Activated CD8-positive, alpha-beta T cell treated with anti-CD3 and anti-CD28 coated beads for 36 hours (primary cell): ENCODE results near the gene RTN4. TPM values are rescaled to one million over a fixed set of nuclear protein-coding genes. Genes with fewer than 3 reads are reported as not detected.

ENCODE experiments used
- ATAC-seq: fragments of 200-7000 bp; cut with Tn5 transposase; one replicate; pipeline ENCODE4 v1.10.0; 2021; ENCODE audit warnings: mild to moderate bottlenecking, moderate library complexity
- CTCF ChIA-PET: fragments of 350-600 bp; sonication (Branson Sonifier 250); formaldehyde crosslinking; loops from one replicate; lab custom pipeline; 2021; ENCODE audit warnings: antibody characterized with exemption; lab: Charles Lee
- POLR2A ChIA-PET: fragments of 350-600 bp; sonication (Branson Sonifier 250); formaldehyde crosslinking; loops from one replicate; lab custom pipeline; 2021; ENCODE audit warnings: antibody characterized with exemption; lab: Charles Lee
- DNase-seq: peaks from one replicate; pipeline ENCODE4 v3.0.0-alpha.2; 2020
- H3K27ac Mint-ChIP-seq: one replicate; pipeline ENCODE4 v1.8.0; 2021; ENCODE audit warnings: mild to moderate bottlenecking, mixed read lengths
- H3K27me3 Mint-ChIP-seq: one replicate; pipeline ENCODE4 v1.8.0; 2021; ENCODE audit warnings: mixed read lengths
- H3K36me3 Mint-ChIP-seq: one replicate; pipeline ENCODE4 v1.8.0; 2021; ENCODE audit warnings: low read depth, mixed read lengths
- H3K4me1 Mint-ChIP-seq: one replicate; pipeline ENCODE4 v1.8.0; 2021; ENCODE audit warnings: low read depth, mixed read lengths
- H3K4me3 Mint-ChIP-seq: one replicate; pipeline ENCODE4 v1.8.0; 2021; ENCODE audit warnings: mild to moderate bottlenecking, moderate library complexity, mixed read lengths
- H3K9me3 Mint-ChIP-seq: one replicate; pipeline ENCODE4 v1.8.0; 2021; ENCODE audit warnings: mixed read lengths
- CTCF ChIP-seq: fragments of 200-600 bp; IDR thresholded peaks from one replicate; pipeline ENCODE4 v1.8.0; 2022; ENCODE audit warnings: antibody characterized with exemption, mild to moderate bottlenecking
- intact Hi-C: fragments of 100-400 bp; cut with micrococcal nuclease; formaldehyde crosslinking; loops from one replicate; pipeline ENCODE4 v1.10.0; 2022
- total RNA-seq, 2 experiments: library from RNA; stranded (reverse); gene quantifications; one replicate each; pipeline ENCODE4 v1.2.3, GENCODE V29; 2021

RTN4 gene
- total RNA-seq, 2 experiments from 2014 or later, result 81.5 to 85.0 TPM

GRCh38 chr2:55003706-55004639, 46.3 kb downstream of the RTN4 start:
- ATAC-seq (no peak), DNase-seq (no peak)
- H3K4me1 Mint-ChIP-seq, result peaks cover 67% of the 10 kb centered on the region
- H3K27me3 Mint-ChIP-seq, result no peaks in the 10 kb centered on the region
- POLR2A ChIA-PET, result no interaction called here
- no peak overlapping the region for H3K27ac Mint-ChIP-seq
- intact Hi-C loops, result no loop called here
- H3K36me3 Mint-ChIP-seq, result no peaks in the 10 kb centered on the region
- CTCF ChIA-PET, result interaction anchor here (0.7 to 1.6 kb wide), 2 partner anchors 11 to 164 kb away, joined by 3 to 8 read pairs; no protein-coding TSS in a partner anchor
- no peak overlapping the region for H3K4me3 Mint-ChIP-seq
- no peak for TF ChIP-seq CTCF
- H3K9me3 Mint-ChIP-seq, result no peaks in the 10 kb centered on the region

GRCh38 chr2:55001716-55002115, 48.5 kb downstream of the RTN4 start:
- no peak for TF ChIP-seq CTCF
- H3K27me3 Mint-ChIP-seq, result no peaks in the 10 kb centered on the region
- H3K27ac Mint-ChIP-seq, result no peak overlapping the region
- H3K4me3 Mint-ChIP-seq, result no peak overlapping the region
- DNase-seq (no peak), ATAC-seq (no peak)
- H3K36me3 Mint-ChIP-seq, result no peaks in the 10 kb centered on the region
- ChIA-PET CTCF (no interaction called here), POLR2A (interaction anchor here (1.2 kb wide), 1 partner anchor 15 kb away, joined by 3 read pairs; no protein-coding TSS in a partner anchor)
- intact Hi-C loops, result no loop called here
- H3K4me1 Mint-ChIP-seq, result peaks cover 70% of the 10 kb centered on the region
- no peaks in the 10 kb centered on the region for H3K9me3 Mint-ChIP-seq

GRCh38 chr2:55000341-55000740, 49.9 kb downstream of the RTN4 start:
- DNase-seq, result no peak
- CTCF ChIA-PET, result interaction anchor here (1.6 kb wide), 1 partner anchor 48 kb away, joined by 5 read pairs; no protein-coding TSS in a partner anchor
- no peak overlapping the region for H3K4me3 Mint-ChIP-seq
- POLR2A ChIA-PET, result no interaction called here
- peaks cover 4% of the 10 kb centered on the region for H3K36me3 Mint-ChIP-seq
- intact Hi-C loops, result no loop called here
- no peak overlapping the region for H3K27ac Mint-ChIP-seq
- no peak for TF ChIP-seq CTCF
- no peak for ATAC-seq
- peaks cover 69% of the 10 kb centered on the region for H3K4me1 Mint-ChIP-seq
- no peaks in the 10 kb centered on the region for H3K9me3 Mint-ChIP-seq
- no peaks in the 10 kb centered on the region for H3K27me3 Mint-ChIP-seq

- ChIA-PET POLR2A (no interaction called here), CTCF (interaction anchor here (1.6 kb wide), 1 partner anchor 49 kb away, joined by 5 read pairs; no protein-coding TSS in a partner anchor)
- peaks cover 4% of the 10 kb centered on the region for H3K36me3 Mint-ChIP-seq
- H3K4me3 Mint-ChIP-seq, result no peak overlapping the region
- no peak overlapping the region for H3K27ac Mint-ChIP-seq
- peak; percentile 12 for DNase-seq
- intact Hi-C loops, result no loop called here
- peak; percentile 47 for ATAC-seq
- TF ChIP-seq CTCF, result no peak
- no peaks in the 10 kb centered on the region for H3K9me3 Mint-ChIP-seq
- H3K27me3 Mint-ChIP-seq, result no peaks in the 10 kb centered on the region
- peaks cover 68% of the 10 kb centered on the region for H3K4me1 Mint-ChIP-seq
Measured at GRCh38 chr2:54999182-54999581, 51.1 kb downstream of the RTN4 start.

GRCh38 chr2:54997826-54998225, 52.4 kb downstream of the RTN4 start:
- no peak for ATAC-seq
- Mint-ChIP-seq H3K27ac (no peak overlapping the region), H3K4me1 (peaks cover 68% of the 10 kb centered on the region), H3K27me3 (no peaks in the 10 kb centered on the region), H3K9me3 (no peaks in the 10 kb centered on the region), H3K4me3 (no peak overlapping the region), H3K36me3 (peaks cover 4% of the 10 kb centered on the region)
- intact Hi-C loops, result no loop called here
- ChIA-PET CTCF (no interaction called here), POLR2A (no interaction called here)
- DNase-seq, result no peak
- TF ChIP-seq CTCF, result no peak
